Breast epithelium (tissue), 4 donors: ENCODE data around the gene ARHGAP26. TPM values are rescaled to one million over a fixed set of nuclear protein-coding genes. Genes with fewer than 3 reads are reported as not detected.
A peak's percentile ranks its signal among the peaks of the same experiment; 100 is the strongest.

Source experiments
- DNase-seq, 2 donors: peaks; one replicate each; pipeline ENCODE4 v3.0.0-alpha.2; 2019; ENCODE audit warnings: low spot score in 2 of 2
- H3K27ac ChIP-seq, 2 donors: fragments of 200-600 bp; sonication (generic) in 1 of 2; one replicate each; pipeline ENCODE4 v1.5.1; 2016 to 2019; ENCODE audit warnings: mild to moderate bottlenecking in 1 of 2
- H3K27me3 ChIP-seq, 2 donors: fragments of 200-600 bp; sonication (generic) in 1 of 2; one replicate each; pipeline versions ENCODE4 v1.5.1 to v1.6.0; 2017 to 2019; ENCODE audit warnings: control low read depth in 1 of 2, mild to moderate bottlenecking in 1 of 2
- H3K36me3 ChIP-seq: fragments of 200-600 bp; one replicate; pipeline ENCODE4 v1.5.1; 2019
- H3K4me1 ChIP-seq, 2 donors: fragments of 200-600 bp; sonication (generic); one replicate each; pipeline ENCODE4 v1.5.1; 2016 to 2019; ENCODE audit warnings: control low read depth in 1 of 2
- H3K4me3 ChIP-seq, 3 donors: fragments of 200-600 bp; sonication (generic); 1 replicate in 2 of 3; 2 replicates in 1 of 3; pipeline ENCODE4 v1.5.1; 2016 to 2019; ENCODE audit warnings: mild to moderate bottlenecking in 3 of 3, moderate library complexity in 2 of 3
- H3K9me3 ChIP-seq, 2 donors: fragments of 200-600 bp; sonication (generic) in 1 of 2; one replicate each; pipeline ENCODE4 v1.5.1; 2016 to 2019; ENCODE audit warnings: control low read depth in 1 of 2
- CTCF ChIP-seq, 3 donors: fragments of 450-650 bp; IDR thresholded peaks; one replicate each; pipeline ENCODE4 v1.5.1; 2016 to 2017; ENCODE audit warnings: antibody characterized with exemption in 3 of 3, mild to moderate bottlenecking in 3 of 3, moderate library complexity in 3 of 3
- POLR2A ChIP-seq: fragments of 450-650 bp; IDR thresholded peaks from one replicate; pipeline ENCODE4 v1.6.1; 2016; ENCODE audit warnings: antibody characterized with exemption, mild to moderate bottlenecking, moderate library complexity
- POLR2AphosphoS5 ChIP-seq, 3 donors: sonication (generic); formaldehyde crosslinking; IDR thresholded peaks; one replicate each; pipeline ENCODE4 v1.6.1; 2017; ENCODE audit warnings: antibody characterized with exemption in 3 of 3
- intact Hi-C: fragments of 100-400 bp; cut with DNase I; formaldehyde crosslinking; loops from one replicate; pipeline ENCODE4 v1.15.1; 2023; ENCODE audit warnings: low total_unique reads
- total RNA-seq, 3 donors: library from RNA; depleted of rRNA; stranded (reverse); fragments of >200 nt; gene quantifications; one replicate each; pipeline ENCODE4 v1.1.0, GENCODE V29; 2016

ARHGAP26 gene
- total RNA-seq, 3 donors from 2014 or later = 33.1 to 89.0 (median 56.4) TPM

- intact Hi-C loops = no loop called here
- H3K36me3 ChIP-seq = no peaks in the 10 kb centered on the region
- no peak overlapping the region for H3K27ac ChIP-seq
Observed at GRCh38 chr5:142886956-142887355, 116.8 kb downstream of the ARHGAP26 start.

GRCh38 chr5:142888469-142889085 lies 118.4 kb downstream of the ARHGAP26 start:
- no peak for DNase-seq
- intact Hi-C loops = no loop called here
- no peaks in the 10 kb centered on the region for H3K4me1 ChIP-seq

More at GRCh38 chr5:142886956-142887355, 116.8 kb downstream of the ARHGAP26 start:
- no peak for DNase-seq
- no peak for TF ChIP-seq POLR2A
- TF ChIP-seq POLR2AphosphoS5 (IDR thresholded peaks at IDR 0.05) = no peak
- no peak for TF ChIP-seq CTCF (IDR thresholded peaks at IDR 0.05)
- no peaks in the 10 kb centered on the region for H3K4me1 ChIP-seq
- H3K4me3 ChIP-seq = no peak overlapping the region
- no peaks in the 10 kb centered on the region for H3K9me3 ChIP-seq
- H3K27me3 ChIP-seq = no peaks in the 10 kb centered on the region

GRCh38 chr5:142892021-142892420 lies 121.8 kb downstream of the ARHGAP26 start:
- no peaks in the 10 kb centered on the region for H3K36me3 ChIP-seq

More at GRCh38 chr5:142888469-142889085, 118.4 kb downstream of the ARHGAP26 start:
- no peak overlapping the region for H3K4me3 ChIP-seq
- TF ChIP-seq CTCF (IDR thresholded peaks at IDR 0.05) = peak; percentile 31 to 73 (median 61)
- TF ChIP-seq POLR2AphosphoS5 (IDR thresholded peaks at IDR 0.05) = no peak
- no peaks in the 10 kb centered on the region for H3K9me3 ChIP-seq
- H3K27ac ChIP-seq = no peak overlapping the region
- H3K27me3 ChIP-seq = no peaks in the 10 kb centered on the region
- H3K36me3 ChIP-seq = no peaks in the 10 kb centered on the region

GRCh38 chr5:142894315-142894714 lies 124.1 kb downstream of the ARHGAP26 start:
- no peak overlapping the region for H3K4me3 ChIP-seq

More at GRCh38 chr5:142892021-142892420, 121.8 kb downstream of the ARHGAP26 start:
- no peak overlapping the region for H3K27ac ChIP-seq
- no peaks in the 10 kb centered on the region for H3K9me3 ChIP-seq
- H3K4me3 ChIP-seq = no peak overlapping the region
- intact Hi-C loops = no loop called here
- no peaks in the 10 kb centered on the region for H3K27me3 ChIP-seq
- DNase-seq = no peak
- peaks cover 0 to 6% of the 10 kb centered on the region in 2 donors for H3K4me1 ChIP-seq
- TF ChIP-seq CTCF (IDR thresholded peaks at IDR 0.05) = no peak
- no peak for TF ChIP-seq POLR2AphosphoS5 (IDR thresholded peaks at IDR 0.05)
- TF ChIP-seq POLR2A = no peak

More at GRCh38 chr5:142894315-142894714, 124.1 kb downstream of the ARHGAP26 start:
- H3K27ac ChIP-seq = no peak overlapping the region
- no peak for DNase-seq
- TF ChIP-seq POLR2A (no peak), CTCF (IDR thresholded peaks at IDR 0.05) (no peak), POLR2AphosphoS5 (IDR thresholded peaks at IDR 0.05) (no peak)
- peaks cover 0 to 6% of the 10 kb centered on the region in 2 donors for H3K4me1 ChIP-seq
- no peaks in the 10 kb centered on the region for H3K9me3 ChIP-seq
- no peaks in the 10 kb centered on the region for H3K36me3 ChIP-seq
- no peaks in the 10 kb centered on the region for H3K27me3 ChIP-seq
- intact Hi-C loops = no loop called here
